Measurements from ENCODE around the gene APOH.
A peak's percentile ranks its signal among the peaks of the same experiment; 100 is the strongest.

APOH gene

GRCh38 chr17:66198242-66198641 lies 31.0 kb downstream of the APOH start:
- no peak for DNase-seq
- TF ChIP-seq POLR2A (IDR thresholded peaks at IDR 0.05; ENCODE audit: low read length) (no peak), GATA1 (IDR thresholded peaks at IDR 0.05; ENCODE audit: low read depth, low read length) (no peak)

GRCh38 chr17:66192378-66192687 lies 36.9 kb downstream of the APOH start:
- no peak for TF ChIP-seq GATA1 (IDR thresholded peaks at IDR 0.05; ENCODE audit: low read depth, low read length)
- TF ChIP-seq POLR2A (IDR thresholded peaks at IDR 0.05; ENCODE audit: low read length) = no peak

GRCh38 chr17:66191593-66192377 lies 37.4 kb downstream of the APOH start, which contains the start of gene CEP112:
Gene CEP112, minus strand, starts transcription at chr17:66192133.
- peak; percentile 74 to 79 for DNase-seq
- TF ChIP-seq GATA1 (IDR thresholded peaks at IDR 0.05; ENCODE audit: low read depth, low read length) (no peak), POLR2A (IDR thresholded peaks at IDR 0.05; ENCODE audit: low read length) (no peak)

More at GRCh38 chr17:66192378-66192687, 36.9 kb downstream of the APOH start:
- DNase-seq = no peak

- no peak for DNase-seq
- TF ChIP-seq GATA1 (IDR thresholded peaks at IDR 0.05; ENCODE audit: low read depth, low read length) (no peak), POLR2A (IDR thresholded peaks at IDR 0.05; ENCODE audit: low read length) (no peak)
These were observed 38.2 kb downstream of the APOH start for GRCh38 chr17:66190738-66191592.

GRCh38 chr17:66187718-66188117 lies 41.5 kb downstream of the APOH start:
- DNase-seq = no peak
- TF ChIP-seq GATA1 (IDR thresholded peaks at IDR 0.05; ENCODE audit: low read depth, low read length) (no peak), POLR2A (IDR thresholded peaks at IDR 0.05; ENCODE audit: low read length) (no peak)

- TF ChIP-seq GATA1 (IDR thresholded peaks at IDR 0.05; ENCODE audit: low read depth, low read length) = no peak
- TF ChIP-seq POLR2A (IDR thresholded peaks at IDR 0.05; ENCODE audit: low read length) = no peak
- DNase-seq = no peak
These were observed 43.4 kb downstream of the APOH start for GRCh38 chr17:66185862-66186261.

GRCh38 chr17:66184392-66184791 lies 44.8 kb downstream of the APOH start:
- no peak for DNase-seq
- no peak for TF ChIP-seq POLR2A (IDR thresholded peaks at IDR 0.05; ENCODE audit: low read length)
- TF ChIP-seq GATA1 (IDR thresholded peaks at IDR 0.05; ENCODE audit: low read depth, low read length) = no peak

GRCh38 chr17:66183529-66183928 lies 45.7 kb downstream of the APOH start:
- DNase-seq = no peak
- TF ChIP-seq POLR2A (IDR thresholded peaks at IDR 0.05; ENCODE audit: low read length) (no peak), GATA1 (IDR thresholded peaks at IDR 0.05; ENCODE audit: low read depth, low read length) (no peak)

GRCh38 chr17:66178642-66179041 lies 50.6 kb downstream of the APOH start:
- TF ChIP-seq GATA1 (IDR thresholded peaks at IDR 0.05; ENCODE audit: low read depth, low read length) (no peak), POLR2A (IDR thresholded peaks at IDR 0.05; ENCODE audit: low read length) (no peak)
- no peak for DNase-seq

GRCh38 chr17:66177048-66177447 lies 52.2 kb downstream of the APOH start:
- no peak for DNase-seq
- TF ChIP-seq GATA1 (IDR thresholded peaks at IDR 0.05; ENCODE audit: low read depth, low read length) (no peak), POLR2A (IDR thresholded peaks at IDR 0.05; ENCODE audit: low read length) (no peak)

GRCh38 chr17:66175892-66176291 lies 53.3 kb downstream of the APOH start:
- no peak for DNase-seq
- TF ChIP-seq GATA1 (IDR thresholded peaks at IDR 0.05; ENCODE audit: low read depth, low read length) (no peak), POLR2A (IDR thresholded peaks at IDR 0.05; ENCODE audit: low read length) (no peak)

GRCh38 chr17:66172691-66173223 lies 56.5 kb downstream of the APOH start:
- TF ChIP-seq GATA1 (IDR thresholded peaks at IDR 0.05; ENCODE audit: low read depth, low read length) (no peak), POLR2A (IDR thresholded peaks at IDR 0.05; ENCODE audit: low read length) (no peak)
- DNase-seq = no peak

GRCh38 chr17:66172144-66172543 lies 57.1 kb downstream of the APOH start:
- no peak for DNase-seq
- TF ChIP-seq POLR2A (IDR thresholded peaks at IDR 0.05; ENCODE audit: low read length) = no peak
- TF ChIP-seq GATA1 (IDR thresholded peaks at IDR 0.05; ENCODE audit: low read depth, low read length) = no peak

- no peak for DNase-seq
- TF ChIP-seq GATA1 (IDR thresholded peaks at IDR 0.05; ENCODE audit: low read depth, low read length) = no peak
- TF ChIP-seq POLR2A (IDR thresholded peaks at IDR 0.05; ENCODE audit: low read length) = no peak
These were observed 57.5 kb downstream of the APOH start for GRCh38 chr17:66171692-66172091.
